Neural progenitor cell (in vitro differentiated cells): ENCODE results near the gene AHRR. TPM values are rescaled to one million over a fixed set of nuclear protein-coding genes. Genes with fewer than 3 reads are reported as not detected.

Experiments used
- DNase-seq: peaks from one replicate; pipeline ENCODE4 v3.0.0-alpha.2; 2016; ENCODE audit warnings: low spot score
- H2AFZ ChIP-seq: fragments of 200-600 bp; sonication (generic); replicated peaks from 2 replicates; pipeline ENCODE4 v1.6.1; 2016; ENCODE audit warnings: antibody characterized with exemption
- H3F3A ChIP-seq: fragments of 200-600 bp; sonication (generic); 2 replicates; pipeline ENCODE4 v1.6.1; 2016; ENCODE audit warnings: antibody characterized with exemption, low read depth
- H3K27ac ChIP-seq: fragments of 200-600 bp; sonication (generic); 2 replicates; pipeline ENCODE4 v1.5.1; 2016; ENCODE audit warnings: mild to moderate bottlenecking
- H3K27me3 ChIP-seq: fragments of 200-600 bp; sonication (generic); 2 replicates; pipeline ENCODE4 v1.6.1; 2016; ENCODE audit warnings: mild to moderate bottlenecking, moderate library complexity
- H3K36me3 ChIP-seq: fragments of 200-600 bp; sonication (generic); 2 replicates; pipeline ENCODE4 v1.5.1; 2016
- H3K4me1 ChIP-seq: fragments of 200-600 bp; sonication (generic); 2 replicates; pipeline ENCODE4 v1.6.1; 2016; ENCODE audit warnings: mixed run types
- H3K4me2 ChIP-seq: fragments of 200-600 bp; sonication (generic); 2 replicates; pipeline ENCODE4 v1.6.1; 2016
- H3K4me3 ChIP-seq: fragments of 200-600 bp; sonication (generic); 2 replicates; pipeline ENCODE4 v1.5.1; 2016
- H3K79me2 ChIP-seq: fragments of 200-600 bp; sonication (generic); 2 replicates; pipeline ENCODE4 v1.6.1; 2016; ENCODE audit warnings: low read depth
- H3K9ac ChIP-seq: fragments of 200-600 bp; sonication (generic); 2 replicates; pipeline ENCODE4 v1.6.1; 2016
- H3K9me3 ChIP-seq: fragments of 200-600 bp; sonication (generic); 2 replicates; pipeline ENCODE4 v1.5.1; 2016; ENCODE audit warnings: low read depth
- H4K20me1 ChIP-seq: fragments of 200-600 bp; sonication (generic); 2 replicates; pipeline ENCODE4 v1.6.1; 2016; ENCODE audit warnings: low read depth
- H3K27ac Mint-ChIP-seq: 3 replicates; pipeline ENCODE4 v1.8.0; 2021; ENCODE audit warnings: mixed read lengths
- H3K27me3 Mint-ChIP-seq: 2 replicates; pipeline ENCODE4 v1.8.0; 2022; ENCODE audit warnings: low read depth, mild to moderate bottlenecking, inconsistent platforms, moderate library complexity, mixed read lengths; ENCODE audit not compliant: insufficient read depth
- H3K36me3 Mint-ChIP-seq: 3 replicates; pipeline ENCODE4 v1.8.0; 2021; ENCODE audit warnings: mixed read lengths
- H3K4me1 Mint-ChIP-seq: 3 replicates; pipeline ENCODE4 v1.8.0; 2021; ENCODE audit warnings: mixed read lengths
- H3K4me3 Mint-ChIP-seq: 3 replicates; pipeline ENCODE4 v1.8.0; 2021; ENCODE audit warnings: mild to moderate bottlenecking, moderate library complexity, mixed read lengths
- H3K9me3 Mint-ChIP-seq: 3 replicates; pipeline ENCODE4 v1.8.0; 2020; ENCODE audit warnings: mixed read lengths
- EZH2 ChIP-seq: fragments of 200-600 bp; sonication (generic); IDR thresholded peaks from 2 replicates; pipeline ENCODE4 v1.6.1; 2017; ENCODE audit warnings: antibody characterized with exemption, mild to moderate bottlenecking, moderate library complexity
- EZH2phosphoT487 ChIP-seq: fragments of 200-600 bp; sonication (generic); IDR thresholded peaks from 2 replicates; pipeline ENCODE4 v1.6.1; 2017; ENCODE audit warnings: antibody characterized with exemption
- total RNA-seq: library from RNA; depleted of rRNA; stranded (reverse); fragments of >200 nt; gene quantifications from 2 replicates; pipeline ENCODE4 v1.2.3, GENCODE V29; 2015; ENCODE audit warnings: low replicate concordance
- TF ChIP-seq, protein P1 (sequence below): fragments of 200-600 bp; sonication (generic); IDR thresholded peaks from 2 replicates; pipeline ENCODE4 v1.5.1; 2017; ENCODE audit warnings: antibody characterized with exemption, mild to moderate bottlenecking

Gene AHRR
- total RNA-seq, 1 donor from 2014 or later, result 0.34 TPM

DNA sequence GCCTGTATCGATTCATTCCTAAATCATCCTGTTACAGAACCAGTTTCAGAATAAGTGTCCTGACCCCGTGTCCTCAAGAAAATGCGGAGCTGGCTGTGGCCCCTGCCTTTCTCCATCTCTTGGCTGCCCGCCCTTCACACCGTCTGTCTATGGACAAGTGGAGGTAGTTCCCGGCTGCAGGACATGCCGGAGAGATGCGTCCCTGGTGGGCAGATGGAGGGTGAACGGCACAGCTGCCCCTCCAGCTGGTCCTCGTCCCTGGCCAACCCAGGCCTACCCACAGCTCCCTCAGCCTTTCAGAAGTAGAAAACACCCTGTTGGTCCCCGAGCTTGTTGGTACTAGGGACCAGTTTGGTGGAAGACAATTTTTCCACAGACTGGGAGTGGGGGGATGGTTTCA lies 106.7 kb downstream of the AHRR start:
- H3K9ac ChIP-seq, result no peak overlapping the region
- H3K4me1 Mint-ChIP-seq, result peaks cover 17% of the 10 kb centered on the region
- H3K79me2 ChIP-seq, result no peaks in the 10 kb centered on the region
- no peaks in the 10 kb centered on the region for H4K20me1 ChIP-seq
- no peaks in the 10 kb centered on the region for H3K36me3 ChIP-seq
- no peak overlapping the region for H3K27ac Mint-ChIP-seq
- no peak overlapping the region for H3K4me3 ChIP-seq
- H3F3A ChIP-seq, result no peaks in the 10 kb centered on the region
- H3K27me3 ChIP-seq, result no peaks in the 10 kb centered on the region
- no peak overlapping the region for H3K4me2 ChIP-seq
- peaks cover 10% of the 10 kb centered on the region for H3K27me3 Mint-ChIP-seq
- H3K4me3 Mint-ChIP-seq, result no peak overlapping the region
- H3K27ac ChIP-seq, result no peak overlapping the region
- no peak for TF ChIP-seq EZH2
- TF ChIP-seq, protein P1, sequence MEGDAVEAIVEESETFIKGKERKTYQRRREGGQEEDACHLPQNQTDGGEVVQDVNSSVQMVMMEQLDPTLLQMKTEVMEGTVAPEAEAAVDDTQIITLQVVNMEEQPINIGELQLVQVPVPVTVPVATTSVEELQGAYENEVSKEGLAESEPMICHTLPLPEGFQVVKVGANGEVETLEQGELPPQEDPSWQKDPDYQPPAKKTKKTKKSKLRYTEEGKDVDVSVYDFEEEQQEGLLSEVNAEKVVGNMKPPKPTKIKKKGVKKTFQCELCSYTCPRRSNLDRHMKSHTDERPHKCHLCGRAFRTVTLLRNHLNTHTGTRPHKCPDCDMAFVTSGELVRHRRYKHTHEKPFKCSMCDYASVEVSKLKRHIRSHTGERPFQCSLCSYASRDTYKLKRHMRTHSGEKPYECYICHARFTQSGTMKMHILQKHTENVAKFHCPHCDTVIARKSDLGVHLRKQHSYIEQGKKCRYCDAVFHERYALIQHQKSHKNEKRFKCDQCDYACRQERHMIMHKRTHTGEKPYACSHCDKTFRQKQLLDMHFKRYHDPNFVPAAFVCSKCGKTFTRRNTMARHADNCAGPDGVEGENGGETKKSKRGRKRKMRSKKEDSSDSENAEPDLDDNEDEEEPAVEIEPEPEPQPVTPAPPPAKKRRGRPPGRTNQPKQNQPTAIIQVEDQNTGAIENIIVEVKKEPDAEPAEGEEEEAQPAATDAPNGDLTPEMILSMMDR, result no peak
- TF ChIP-seq EZH2phosphoT487, result no peak
- H3K9me3 Mint-ChIP-seq, result peaks cover 5% of the 10 kb centered on the region
- DNase-seq, result no peak
- H3K9me3 ChIP-seq, result no peaks in the 10 kb centered on the region
- no peaks in the 10 kb centered on the region for H3K4me1 ChIP-seq
- H2AFZ ChIP-seq, result no peak overlapping the region
- H3K36me3 Mint-ChIP-seq, result peaks cover 3% of the 10 kb centered on the region

- H3K27ac Mint-ChIP-seq, result no peak overlapping the region
- Histone ChIP-seq H4K20me1 (no peaks in the 10 kb centered on the region), H3K36me3 (no peaks in the 10 kb centered on the region), H3K4me2 (no peak overlapping the region), H2AFZ (no peak overlapping the region), H3K27me3 (no peaks in the 10 kb centered on the region), H3K79me2 (no peaks in the 10 kb centered on the region), H3K9ac (no peak overlapping the region), H3K9me3 (no peaks in the 10 kb centered on the region), H3K4me3 (no peak overlapping the region), H3K4me1 (no peaks in the 10 kb centered on the region), H3F3A (no peaks in the 10 kb centered on the region), H3K27ac (no peak overlapping the region)
- peaks cover 3% of the 10 kb centered on the region for H3K36me3 Mint-ChIP-seq
- peaks cover 7% of the 10 kb centered on the region for H3K27me3 Mint-ChIP-seq
- peaks cover 5% of the 10 kb centered on the region for H3K9me3 Mint-ChIP-seq
- TF ChIP-seq, protein P1, result no peak
- TF ChIP-seq EZH2 (no peak), EZH2phosphoT487 (no peak)
- DNase-seq, result no peak
- peaks cover 17% of the 10 kb centered on the region for H3K4me1 Mint-ChIP-seq
- no peak overlapping the region for H3K4me3 Mint-ChIP-seq
These were observed 107.4 kb downstream of the AHRR start for GRCh38 chr5:428754-429452.

GRCh38 chr5:429453-430188 lies 108.1 kb downstream of the AHRR start:
- H4K20me1 ChIP-seq, result no peaks in the 10 kb centered on the region
- H3K79me2 ChIP-seq, result no peaks in the 10 kb centered on the region
- H3K4me1 ChIP-seq, result no peaks in the 10 kb centered on the region
- H3K9me3 Mint-ChIP-seq, result peaks cover 5% of the 10 kb centered on the region
- no peak overlapping the region for H3K9ac ChIP-seq
- H3K4me2 ChIP-seq, result no peak overlapping the region
- no peak overlapping the region for H3K4me3 ChIP-seq
- H3K27ac ChIP-seq, result no peak overlapping the region
- H2AFZ ChIP-seq, result no peak overlapping the region
- H3K36me3 Mint-ChIP-seq, result peaks cover 3% of the 10 kb centered on the region
- TF ChIP-seq EZH2 (no peak), EZH2phosphoT487 (no peak)
- TF ChIP-seq, protein P1, result no peak
- H3K4me3 Mint-ChIP-seq, result no peak overlapping the region
- no peaks in the 10 kb centered on the region for H3F3A ChIP-seq
- no peaks in the 10 kb centered on the region for H3K27me3 ChIP-seq
- peak overlapping the region; percentile 13 for H3K27ac Mint-ChIP-seq
- peaks cover 7% of the 10 kb centered on the region for H3K27me3 Mint-ChIP-seq
- peaks cover 17% of the 10 kb centered on the region for H3K4me1 Mint-ChIP-seq
- no peaks in the 10 kb centered on the region for H3K9me3 ChIP-seq
- H3K36me3 ChIP-seq, result no peaks in the 10 kb centered on the region
- DNase-seq, result no peak
